H1 (cell line): Measurements from ENCODE around the gene TFB1M. TPM values are rescaled to one million over a fixed set of nuclear protein-coding genes. Genes with fewer than 3 reads are reported as not detected.

ENCODE experiments used
- CTCF ChIA-PET: fragments of 300-600 bp; sonication (Branson Sonifier 250); formaldehyde crosslinking; loops from one replicate; lab custom pipeline; 2021; ENCODE audit not compliant: partially characterized antibody; lab: Charles Lee
- POLR2A ChIA-PET: fragments of 300-600 bp; sonication (Branson Sonifier 250); formaldehyde crosslinking; loops from one replicate; lab custom pipeline; 2021; ENCODE audit warnings: inconsistent platforms; ENCODE audit not compliant: partially characterized antibody; lab: Charles Lee
- DNase-seq, 2 experiments: peaks; one replicate each; pipeline versions ENCODE4 v3.0.0 to v3.0.0-alpha.2; 2010 to 2022; ENCODE audit warnings: low spot score in 2 of 2, low read depth in 1 of 2, mixed read lengths in 1 of 2
- FAIRE-seq: peaks from 2 replicates; lab custom pipeline; 2011; peaks lifted over from hg19 to GRCh38; lab: Jason Lieb, UNC
- H2AFZ ChIP-seq: 2 replicates; pipeline ENCODE4 v1.8.1; 2012; ENCODE audit warnings: low read length, inconsistent platforms
- H2AK5ac ChIP-seq: 2 replicates; pipeline ENCODE4 v1.6.1; 2013; ENCODE audit warnings: low read depth, low read length
- H2BK120ac ChIP-seq: replicated peaks from 2 replicates; pipeline ENCODE3; 2013; ENCODE audit warnings: low read depth, low read length, inconsistent platforms
- H2BK12ac ChIP-seq: 2 replicates; pipeline ENCODE4 v1.6.1; 2013; ENCODE audit warnings: low read depth, low read length
- H2BK15ac ChIP-seq: 2 replicates; pipeline ENCODE4 v1.6.1; 2013; ENCODE audit warnings: low read length
- H2BK20ac ChIP-seq: 2 replicates; pipeline ENCODE4 v1.6.1; 2013; ENCODE audit warnings: low read length
- H2BK5ac ChIP-seq: 2 replicates; pipeline ENCODE4 v1.6.1; 2013; ENCODE audit warnings: low read depth, low read length
- H3K14ac ChIP-seq: 2 replicates; pipeline ENCODE4 v1.6.1; 2013; ENCODE audit warnings: inconsistent platforms; ENCODE audit not compliant: insufficient read length
- H3K18ac ChIP-seq: 2 replicates; pipeline ENCODE4 v1.6.1; 2013; ENCODE audit warnings: low read length; ENCODE audit errors: extremely low read depth
- H3K23ac ChIP-seq: 2 replicates; pipeline ENCODE4 v1.6.1; 2013; ENCODE audit warnings: inconsistent platforms; ENCODE audit not compliant: insufficient read length
- H3K23me2 ChIP-seq: 2 replicates; pipeline ENCODE4 v1.6.1; 2013; ENCODE audit warnings: low read depth, low read length
- H3K27ac ChIP-seq: 2 replicates; pipeline ENCODE4 v1.6.1; 2011; ENCODE audit warnings: low read depth, low read length, inconsistent platforms
- H3K27me3 ChIP-seq, 4 experiments: replicated peaks in 1 of 4; 1 replicate in 1 of 4; 2 replicates in 3 of 4; pipeline versions ENCODE4 v1.6.1 to v1.8.1; 2011 to 2013; ENCODE audit warnings: low read length in 3 of 4, mild to moderate bottlenecking in 3 of 4, inconsistent platforms in 2 of 4, mixed read lengths in 2 of 4, moderate library complexity in 1 of 4; ENCODE audit not compliant: control insufficient read depth in 3 of 4, insufficient read depth in 3 of 4; ENCODE audit errors: extremely low read depth in 1 of 4
- H3K36me3 ChIP-seq, 4 experiments: 2 replicates each; pipeline versions ENCODE4 v1.6.1 to v1.8.1; 2011 to 2013; ENCODE audit warnings: mild to moderate bottlenecking in 4 of 4, low read length in 3 of 4, moderate library complexity in 2 of 4, control low read depth in 1 of 4, inconsistent platforms in 1 of 4; ENCODE audit not compliant: insufficient read depth in 4 of 4, control insufficient read depth in 2 of 4
- H3K4ac ChIP-seq: replicated peaks from 2 replicates; pipeline ENCODE3; 2013; ENCODE audit warnings: low read length, low read depth, mixed read lengths, inconsistent platforms; ENCODE audit not compliant: insufficient read length
- H3K4me1 ChIP-seq, 4 experiments: replicated peaks in 1 of 4; 1 replicate in 1 of 4; 2 replicates in 3 of 4; pipeline versions ENCODE4 v1.6.1 to v1.8.1; 2011 to 2013; ENCODE audit warnings: low read length in 3 of 4, inconsistent platforms in 2 of 4, mixed read lengths in 1 of 4; ENCODE audit not compliant: insufficient read depth in 4 of 4, control insufficient read depth in 3 of 4
- H3K4me2 ChIP-seq, 2 experiments: 2 replicates each; pipeline versions ENCODE4 v1.6.1 to v1.8.1; 2011 to 2013; ENCODE audit warnings: low read depth in 2 of 2, low read length in 2 of 2, control low read depth in 1 of 2, inconsistent platforms in 1 of 2, mild to moderate bottlenecking in 1 of 2; ENCODE audit not compliant: insufficient read depth in 1 of 2
- H3K4me3 ChIP-seq, 4 experiments: fragments of 200-600, 300-600 bp in 1 of 4; sonication (generic), shearing (Covaris generic), sonication (Bioruptor Twin) in 1 of 4; 2 replicates each; pipeline versions ENCODE4 v1.5.1 to v1.8.1; 2011 to 2016; ENCODE audit warnings: low read length in 4 of 4, low read depth in 3 of 4, control low read depth in 2 of 4, inconsistent platforms in 2 of 4, mild to moderate bottlenecking in 2 of 4, mixed read lengths in 1 of 4, moderate library complexity in 1 of 4; ENCODE audit not compliant: insufficient read depth in 2 of 4; ENCODE audit errors: extremely low read depth in 1 of 4
- H3K56ac ChIP-seq: replicated peaks from 2 replicates; pipeline ENCODE3; 2013; ENCODE audit warnings: low read depth, mild to moderate bottlenecking, mixed read lengths, low read length, inconsistent platforms; ENCODE audit not compliant: insufficient read length
- H3K79me1 ChIP-seq: 2 replicates; pipeline ENCODE4 v1.6.1; 2013; ENCODE audit warnings: low read depth, low read length, control low read depth
- H3K79me2 ChIP-seq, 2 experiments: 2 replicates each; pipeline versions ENCODE4 v1.6.1 to v1.8.1; 2012 to 2013; ENCODE audit warnings: low read length in 2 of 2, mild to moderate bottlenecking in 2 of 2, inconsistent platforms in 1 of 2; ENCODE audit not compliant: insufficient read depth in 2 of 2, control insufficient read depth in 1 of 2
- H3K9ac ChIP-seq, 4 experiments: replicated peaks in 1 of 4; 1 replicate in 1 of 4; 2 replicates in 3 of 4; pipeline versions ENCODE4 v1.6.1 to v1.8.1; 2011 to 2013; ENCODE audit warnings: low read depth in 3 of 4, low read length in 3 of 4, control low read depth in 2 of 4, mild to moderate bottlenecking in 2 of 4, moderate library complexity in 2 of 4, inconsistent platforms in 1 of 4; ENCODE audit errors: extremely low read depth in 1 of 4
- H3K9me3 ChIP-seq, 2 experiments: 2 replicates each; pipeline versions ENCODE4 v1.6.1 to v1.8.1; 2012 to 2013; ENCODE audit warnings: mild to moderate bottlenecking in 2 of 2, moderate library complexity in 2 of 2, control low read depth in 1 of 2, inconsistent platforms in 1 of 2, low read depth in 1 of 2, low read length in 1 of 2, mixed read lengths in 1 of 2; ENCODE audit not compliant: insufficient read depth in 2 of 2
- H4K20me1 ChIP-seq, 2 experiments: replicated peaks in 1 of 2; 2 replicates each; pipeline versions ENCODE3 to v1.8.1; 2011 to 2013; ENCODE audit warnings: inconsistent platforms in 2 of 2, low read length in 2 of 2, mild to moderate bottlenecking in 1 of 2; ENCODE audit not compliant: insufficient read depth in 2 of 2, control insufficient read depth in 1 of 2
- H4K5ac ChIP-seq: 2 replicates; pipeline ENCODE4 v1.6.1; 2013; ENCODE audit warnings: low read length, low read depth, mixed read lengths, inconsistent platforms; ENCODE audit not compliant: insufficient read length
- H4K8ac ChIP-seq: 2 replicates; pipeline ENCODE4 v1.8.0; 2013; ENCODE audit warnings: mild to moderate bottlenecking, moderate library complexity, low read length, inconsistent platforms; ENCODE audit not compliant: insufficient read depth; ENCODE audit errors: extremely low read depth
- H4K91ac ChIP-seq: replicated peaks from 2 replicates; pipeline ENCODE3; 2013; ENCODE audit warnings: low read length, mixed read lengths, inconsistent platforms; ENCODE audit not compliant: insufficient read length
- EP300 ChIP-seq, 2 experiments: IDR thresholded peaks; 1 replicate in 1 of 2; 2 replicates in 1 of 2; pipeline ENCODE4 v1.6.1; 2011 to 2012; ENCODE audit warnings: low read depth in 2 of 2, low read length in 2 of 2, mild to moderate bottlenecking in 2 of 2, borderline replicate concordance in 1 of 2, inconsistent platforms in 1 of 2, moderate library complexity in 1 of 2
- MAFK ChIP-seq: IDR thresholded peaks from 2 replicates; pipeline ENCODE4 v1.6.1; 2012; ENCODE audit warnings: low read depth, mild to moderate bottlenecking, improper control_type of control experiment, low read length
- NANOG ChIP-seq: IDR thresholded peaks from 2 replicates; pipeline ENCODE4 v1.6.1; 2011; ENCODE audit warnings: low read length, low read depth, mild to moderate bottlenecking, inconsistent platforms; ENCODE audit not compliant: insufficient read depth, poor library complexity, severe bottlenecking
- NRF1 ChIP-seq: IDR thresholded peaks from 2 replicates; pipeline ENCODE4 v1.6.1; 2011; ENCODE audit warnings: mild to moderate bottlenecking, low read depth, low read length, improper control_type of control experiment
- SAP30 ChIP-seq: fragments of 300-600 bp; sonication (generic); IDR thresholded peaks from 2 replicates; pipeline ENCODE4 v1.7.1; 2012; ENCODE audit warnings: low read length, moderate library complexity, mild to moderate bottlenecking, inconsistent platforms; ENCODE audit not compliant: insufficient read depth, insufficient replicate concordance
- TBP ChIP-seq: IDR thresholded peaks from 2 replicates; pipeline ENCODE4 v1.6.1; 2011; ENCODE audit warnings: low read depth, low read length, improper control_type of control experiment
- TEAD4 ChIP-seq: IDR thresholded peaks from 2 replicates; pipeline ENCODE4 v1.6.1; 2012; ENCODE audit warnings: low read depth, low read length, inconsistent platforms, mixed read lengths
- polyA plus RNA-seq, 7 experiments: library from polyadenylated mRNA; depleted of rRNA in 3 of 7; stranded (reverse) in 5 of 7; unstranded in 2 of 7; fragments of >200 nt in 5 of 7; fragments of 200-250 nt in 2 of 7; gene quantifications; 1 replicate in 5 of 7; 2 replicates in 1 of 7; 4 replicates in 1 of 7; pipeline versions ENCODE4 v1.2.1 to v1.2.3, GENCODE V29; 2011 to 2013; ENCODE audit warnings: missing spikeins in 2 of 7, mixed read lengths in 2 of 7
- total RNA-seq: library from RNA; stranded (reverse); fragmentation: NEBNext Ultra II Directional; extraction: Animal tissue kit (Norgen Biotek cat#: 25700); gene quantifications from 2 replicates; pipeline ENCODE4 v1.2.1, GENCODE V29; 2021

TFB1M gene
- total and polyA plus RNA-seq, 2 of the 8 experiments (the other 6 are each of a cell fraction or from before 2014, with no cell fraction given), result 28.2 to 49.4 TPM

DNA sequence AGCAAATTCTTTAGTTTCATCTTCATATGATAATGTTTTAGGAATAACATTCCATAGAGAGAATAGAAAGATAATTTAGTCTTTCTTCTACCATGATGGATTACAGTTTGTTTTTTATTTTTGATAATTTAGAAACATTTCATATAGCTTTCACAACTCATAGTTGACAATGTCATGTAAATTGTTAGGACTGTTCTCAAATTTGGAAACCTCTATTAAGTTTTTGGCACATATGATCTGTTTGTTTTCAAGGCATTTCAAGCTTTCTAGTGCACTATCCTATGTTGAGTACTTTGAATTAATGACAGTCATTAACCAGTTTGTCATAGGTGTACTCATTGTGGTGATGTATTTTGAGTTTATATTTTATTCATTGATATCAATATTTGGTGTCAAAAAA lies 10.7 kb upstream of the TFB1M start:
- H3K4me1 ChIP-seq, result no peaks in the 10 kb centered on the region
- no peak overlapping the region for H3K4ac ChIP-seq
- no peak overlapping the region for H3K27ac ChIP-seq
- no peak overlapping the region for H2BK120ac ChIP-seq
- no peak overlapping the region for H3K23ac ChIP-seq
- no peak overlapping the region for H2BK12ac ChIP-seq
- ChIA-PET POLR2A (no interaction called here), CTCF (interaction anchor here (0.5 to 0.7 kb wide), 2 partner anchors 63 to 368 kb away, joined by 3 read pairs; no protein-coding TSS in a partner anchor)
- no peak overlapping the region for H3K4me3 ChIP-seq
- no peak overlapping the region for H4K5ac ChIP-seq
- no peak overlapping the region for H3K9ac ChIP-seq
- no peak overlapping the region for H3K56ac ChIP-seq
- H2AK5ac ChIP-seq, result no peak overlapping the region
- no peak overlapping the region for H2BK15ac ChIP-seq
- H3K4me2 ChIP-seq, result no peak overlapping the region
- no peak overlapping the region for H2AFZ ChIP-seq
- H2BK20ac ChIP-seq, result no peak overlapping the region
- H4K8ac ChIP-seq, result no peak overlapping the region
- H4K91ac ChIP-seq, result no peak overlapping the region
- no peaks in the 10 kb centered on the region for H3K79me1 ChIP-seq
- H3K79me2 ChIP-seq, result no peaks in the 10 kb centered on the region
- DNase-seq (no peak), FAIRE-seq (no peak)
- H3K14ac ChIP-seq, result no peak overlapping the region
- H3K36me3 ChIP-seq, result no peaks in the 10 kb centered on the region
- H3K18ac ChIP-seq, result no peak overlapping the region
- no peaks in the 10 kb centered on the region for H4K20me1 ChIP-seq
- H3K23me2 ChIP-seq, result no peaks in the 10 kb centered on the region
- no peaks in the 10 kb centered on the region for H3K27me3 ChIP-seq
- TF ChIP-seq TBP, result no peak
- TF ChIP-seq EP300 (IDR thresholded peaks at IDR 0.05; ENCODE audit: borderline replicate concordance in 1 of 2, low read depth in 2 of 2, low read length in 2 of 2), result no peak
- no peak for TF ChIP-seq MAFK
- TF ChIP-seq NANOG, result no peak
- no peak for TF ChIP-seq NRF1
- no peak for TF ChIP-seq TEAD4
- no peak for TF ChIP-seq SAP30
- no peaks in the 10 kb centered on the region for H3K9me3 ChIP-seq
- H2BK5ac ChIP-seq, result no peak overlapping the region
